H9 (cell line): ENCODE measurements around the gene RAB25. TPM values are rescaled to one million over a fixed set of nuclear protein-coding genes. Genes with fewer than 3 reads are reported as not detected.

Experiments
- DNase-seq: peaks from one replicate; pipeline ENCODE4 v3.0.0-alpha.2; 2017
- H2AFZ ChIP-seq: one replicate; pipeline ENCODE4 v1.6.1; 2013; ENCODE audit warnings: mild to moderate bottlenecking, low read length, control low read depth, moderate library complexity
- H2AK5ac ChIP-seq: 2 replicates; pipeline ENCODE4 v1.6.1; 2013; ENCODE audit warnings: low read length, control low read depth, mixed read lengths; ENCODE audit not compliant: insufficient read length
- H2BK120ac ChIP-seq: one replicate; pipeline ENCODE4 v1.6.1; 2013; ENCODE audit warnings: low read depth, mild to moderate bottlenecking, low read length, control low read depth, inconsistent platforms; ENCODE audit not compliant: poor library complexity, severe bottlenecking
- H2BK12ac ChIP-seq: 2 replicates; pipeline ENCODE4 v1.6.1; 2013; ENCODE audit warnings: low read length, control low read depth, mixed read lengths, low read depth; ENCODE audit not compliant: insufficient read length
- H2BK15ac ChIP-seq: 2 replicates; pipeline ENCODE4 v1.6.1; 2013; ENCODE audit warnings: low read depth, low read length, control low read depth
- H2BK20ac ChIP-seq: one replicate; pipeline ENCODE4 v1.6.1; 2013; ENCODE audit warnings: low read depth, mild to moderate bottlenecking, low read length, control low read depth, inconsistent platforms; ENCODE audit not compliant: poor library complexity, severe bottlenecking
- H2BK5ac ChIP-seq: 2 replicates; pipeline ENCODE4 v1.6.1; 2013; ENCODE audit warnings: low read length, control low read depth, mixed read lengths; ENCODE audit not compliant: insufficient read length
- H3K14ac ChIP-seq: 2 replicates; pipeline ENCODE4 v1.6.1; 2013; ENCODE audit warnings: low read length, control low read depth; ENCODE audit not compliant: insufficient read depth
- H3K18ac ChIP-seq: 2 replicates; pipeline ENCODE4 v1.6.1; 2013; ENCODE audit warnings: low read depth, mild to moderate bottlenecking, mixed read lengths, low read length, control low read depth; ENCODE audit not compliant: insufficient read length
- H3K23ac ChIP-seq: 2 replicates; pipeline ENCODE4 v1.6.1; 2013; ENCODE audit warnings: low read length, control low read depth, mixed read lengths, low read depth; ENCODE audit not compliant: insufficient read length
- H3K23me2 ChIP-seq: 2 replicates; pipeline ENCODE4 v1.6.1; 2013; ENCODE audit warnings: low read depth, mild to moderate bottlenecking, mixed read lengths, low read length, control low read depth; ENCODE audit not compliant: insufficient read length, poor library complexity, severe bottlenecking
- H3K27ac ChIP-seq: 2 replicates; pipeline ENCODE4 v1.5.1; 2013; ENCODE audit warnings: low read length, control low read depth, mixed read lengths, low read depth; ENCODE audit not compliant: insufficient read length
- H3K27me3 ChIP-seq: 2 replicates; pipeline ENCODE4 v1.6.1; 2013; ENCODE audit warnings: low read length, control low read depth, inconsistent platforms; ENCODE audit not compliant: insufficient read depth
- H3K4ac ChIP-seq: 2 replicates; pipeline ENCODE4 v1.6.1; 2013; ENCODE audit warnings: low read depth, mild to moderate bottlenecking, control low read depth, inconsistent platforms, low read length, moderate library complexity
- H3K4me1 ChIP-seq: 2 replicates; pipeline ENCODE4 v1.6.1; 2013; ENCODE audit warnings: low read length, control low read depth, inconsistent platforms; ENCODE audit not compliant: insufficient read depth
- H3K4me2 ChIP-seq: 2 replicates; pipeline ENCODE4 v1.6.1; 2013; ENCODE audit warnings: low read length, control low read depth, mixed read lengths; ENCODE audit not compliant: insufficient read length, insufficient read depth
- H3K56ac ChIP-seq: 2 replicates; pipeline ENCODE4 v1.6.1; 2013; ENCODE audit warnings: low read depth, mild to moderate bottlenecking, mixed read lengths, low read length, control low read depth; ENCODE audit not compliant: insufficient read length
- H3K79me1 ChIP-seq: 2 replicates; pipeline ENCODE4 v1.6.1; 2013; ENCODE audit warnings: low read depth, mild to moderate bottlenecking, moderate library complexity, low read length, control low read depth, inconsistent platforms; ENCODE audit not compliant: insufficient read depth, poor library complexity, severe bottlenecking
- H3K79me2 ChIP-seq: 2 replicates; pipeline ENCODE4 v1.6.1; 2013; ENCODE audit warnings: low read length, control low read depth, inconsistent platforms; ENCODE audit not compliant: insufficient read depth
- H3K9ac ChIP-seq: 2 replicates; pipeline ENCODE4 v1.6.1; 2013; ENCODE audit warnings: low read length, control low read depth, mixed read lengths; ENCODE audit not compliant: insufficient read length; ENCODE audit errors: extremely low read depth
- H3K9me3 ChIP-seq: one replicate; pipeline ENCODE4 v1.6.1; 2013; ENCODE audit warnings: low read depth, low read length, inconsistent platforms; ENCODE audit not compliant: control insufficient read depth
- H3T11ph ChIP-seq: one replicate; pipeline ENCODE4 v1.6.1; 2013; ENCODE audit warnings: mild to moderate bottlenecking, low read length, control low read depth, inconsistent platforms
- H4K20me1 ChIP-seq: one replicate; pipeline ENCODE4 v1.6.1; 2013; ENCODE audit not compliant: control insufficient read depth, insufficient read length, insufficient read depth
- H4K5ac ChIP-seq: 2 replicates; pipeline ENCODE4 v1.6.1; 2013; ENCODE audit warnings: low read depth, mild to moderate bottlenecking, mixed read lengths, low read length, control low read depth; ENCODE audit not compliant: insufficient read length
- H4K8ac ChIP-seq: replicated peaks from 2 replicates; pipeline ENCODE4 v1.6.1; 2013; ENCODE audit warnings: low read length, control low read depth, mixed read lengths, low read depth; ENCODE audit not compliant: insufficient read length
- H4K91ac ChIP-seq: 2 replicates; pipeline ENCODE4 v1.6.1; 2013; ENCODE audit warnings: low read depth, mild to moderate bottlenecking, moderate library complexity, mixed read lengths, low read length, control low read depth; ENCODE audit not compliant: insufficient read length
- H3K27ac Mint-ChIP-seq, 3 experiments: 2 replicates in 2 of 3; 3 replicates in 1 of 3; pipeline ENCODE4 v1.8.0; 2020 to 2021; ENCODE audit warnings: mixed read lengths in 3 of 3, mild to moderate bottlenecking in 1 of 3, moderate library complexity in 1 of 3
- H3K27me3 Mint-ChIP-seq: 2 replicates; pipeline ENCODE4 v1.8.0; 2021; ENCODE audit warnings: low read depth, mild to moderate bottlenecking, moderate library complexity, mixed read lengths
- H3K36me3 Mint-ChIP-seq, 3 experiments: 2 replicates in 2 of 3; 3 replicates in 1 of 3; pipeline ENCODE4 v1.8.0; 2020 to 2021; ENCODE audit warnings: low read depth in 3 of 3, mixed read lengths in 3 of 3; ENCODE audit not compliant: insufficient read depth in 1 of 3
- H3K4me1 Mint-ChIP-seq, 2 experiments: 2 replicates each; pipeline ENCODE4 v1.8.0; 2020; ENCODE audit warnings: mixed read lengths in 2 of 2
- H3K4me3 Mint-ChIP-seq, 2 experiments: 2 replicates in 1 of 2; 3 replicates in 1 of 2; pipeline ENCODE4 v1.8.0; 2020 to 2021; ENCODE audit warnings: mild to moderate bottlenecking in 2 of 2, mixed read lengths in 2 of 2, moderate library complexity in 1 of 2
- H3K9me3 Mint-ChIP-seq, 2 experiments: 2 replicates in 1 of 2; 3 replicates in 1 of 2; pipeline ENCODE4 v1.8.0; 2020; ENCODE audit warnings: mild to moderate bottlenecking in 2 of 2, mixed read lengths in 2 of 2, moderate library complexity in 1 of 2
- WGBS: extraction: QIAGEN DNeasy Blood & Tissue Kit; methylation state at CpG from one replicate; pipeline ENCODE4 v1.1.7; 2013; ENCODE audit warnings: missing lambda C conversion rate, low lambda C conversion rate, mixed read lengths; ENCODE audit not compliant: insufficient read length; ENCODE audit errors: extremely low coverage; 5-methylcytosine and 5-hydroxymethylcytosine counted together
- total RNA-seq: library from RNA; stranded (reverse); gene quantifications from 2 replicates; pipeline ENCODE4 v1.2.1, GENCODE V29; 2021
- TF ChIP-seq, protein P1 (sequence below): fragments of 200-600 bp; sonication (generic); conservative IDR thresholded peaks from 3 replicates; pipeline ENCODE4 v1.8.0; 2021; ENCODE audit warnings: antibody characterized with exemption, mild to moderate bottlenecking

Gene RAB25
- total RNA-seq, 1 experiment from 2014 or later, result 43.1 TPM

DNA sequence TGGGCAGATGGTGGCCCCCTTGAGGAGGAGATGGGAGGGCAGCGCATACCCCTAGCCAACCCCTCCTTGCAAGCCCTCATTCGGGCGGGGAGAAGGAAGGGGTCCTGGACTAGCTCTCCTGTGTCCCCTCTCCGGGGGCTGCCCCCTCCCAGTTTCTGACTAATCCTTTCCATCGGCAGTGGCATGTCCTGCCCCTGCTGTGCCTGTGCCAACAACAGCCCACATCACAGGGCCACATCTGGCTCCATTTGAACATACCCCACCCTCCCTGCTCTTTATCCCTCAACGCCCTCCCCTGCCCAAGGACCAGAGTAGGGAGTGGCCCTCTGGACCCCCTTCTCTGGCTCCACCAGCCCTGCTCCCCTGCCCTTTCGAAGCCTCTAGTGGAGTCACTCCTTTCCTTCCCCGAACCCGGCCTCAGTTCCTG lies 42.6 kb downstream of the RAB25 start:
- peak overlapping the region; percentile 97 for H3K18ac ChIP-seq
- H3K23ac ChIP-seq, result no peak overlapping the region
- H3K9ac ChIP-seq, result no peak overlapping the region
- peak overlapping the region; percentile 67 for H4K91ac ChIP-seq
- no peak overlapping the region for H3K56ac ChIP-seq
- TF ChIP-seq, protein P1, sequence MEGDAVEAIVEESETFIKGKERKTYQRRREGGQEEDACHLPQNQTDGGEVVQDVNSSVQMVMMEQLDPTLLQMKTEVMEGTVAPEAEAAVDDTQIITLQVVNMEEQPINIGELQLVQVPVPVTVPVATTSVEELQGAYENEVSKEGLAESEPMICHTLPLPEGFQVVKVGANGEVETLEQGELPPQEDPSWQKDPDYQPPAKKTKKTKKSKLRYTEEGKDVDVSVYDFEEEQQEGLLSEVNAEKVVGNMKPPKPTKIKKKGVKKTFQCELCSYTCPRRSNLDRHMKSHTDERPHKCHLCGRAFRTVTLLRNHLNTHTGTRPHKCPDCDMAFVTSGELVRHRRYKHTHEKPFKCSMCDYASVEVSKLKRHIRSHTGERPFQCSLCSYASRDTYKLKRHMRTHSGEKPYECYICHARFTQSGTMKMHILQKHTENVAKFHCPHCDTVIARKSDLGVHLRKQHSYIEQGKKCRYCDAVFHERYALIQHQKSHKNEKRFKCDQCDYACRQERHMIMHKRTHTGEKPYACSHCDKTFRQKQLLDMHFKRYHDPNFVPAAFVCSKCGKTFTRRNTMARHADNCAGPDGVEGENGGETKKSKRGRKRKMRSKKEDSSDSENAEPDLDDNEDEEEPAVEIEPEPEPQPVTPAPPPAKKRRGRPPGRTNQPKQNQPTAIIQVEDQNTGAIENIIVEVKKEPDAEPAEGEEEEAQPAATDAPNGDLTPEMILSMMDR, result no peak
- H3K4me1 ChIP-seq, result peaks cover 14% of the 10 kb centered on the region; the same call in 1 of the 2 replicates
- peak overlapping the region; percentile 27 to 83 (median 71); a peak in 5 of 7 replicates for H3K27ac Mint-ChIP-seq
- H3K4ac ChIP-seq, result peak overlapping the region; percentile 77; the same call in 1 of the 2 replicates
- H2BK12ac ChIP-seq, result peak overlapping the region; percentile 91
- H3K36me3 Mint-ChIP-seq, result peaks cover 0 to 2% (median under 1%) of the 10 kb centered on the region in 3 experiments; a peak in 4 of 7 replicates
- H3K9me3 Mint-ChIP-seq, result no peaks in the 10 kb centered on the region; a peak in 2 of 5 replicates
- peak overlapping the region; percentile 77 for H3K14ac ChIP-seq
- no peaks in the 10 kb centered on the region for H3K79me1 ChIP-seq
- H3K27ac ChIP-seq, result no peak overlapping the region
- no peak overlapping the region for H2BK15ac ChIP-seq
- no peak overlapping the region for H2BK20ac ChIP-seq
- H3K79me2 ChIP-seq, result no peaks in the 10 kb centered on the region
- no peaks in the 10 kb centered on the region for H3K27me3 ChIP-seq
- H3K4me3 Mint-ChIP-seq, result no peak overlapping the region; a peak in 1 of 5 replicates
- no peak overlapping the region for H4K8ac ChIP-seq
- H4K5ac ChIP-seq, result no peak overlapping the region
- no CpG with 5 or more reads among the region's 9 CpGs for WGBS
- H3K4me2 ChIP-seq, result no peak overlapping the region
- no peak overlapping the region for H2AFZ ChIP-seq
- H2BK5ac ChIP-seq, result no peak overlapping the region
- no peak overlapping the region for H2BK120ac ChIP-seq
- no peaks in the 10 kb centered on the region for H3K9me3 ChIP-seq
- H3K23me2 ChIP-seq, result peaks cover 5% of the 10 kb centered on the region
- H3K27me3 Mint-ChIP-seq, result no peaks in the 10 kb centered on the region
- H3T11ph ChIP-seq, result no peak overlapping the region
- H2AK5ac ChIP-seq, result peak overlapping the region; percentile 78
- H4K20me1 ChIP-seq, result peaks cover 2% of the 10 kb centered on the region
- no peak for DNase-seq
- peaks cover 56 to 63% of the 10 kb centered on the region in 2 experiments for H3K4me1 Mint-ChIP-seq
